Measurements from ENCODE around the gene ID4. TPM values are rescaled to one million over a fixed set of nuclear protein-coding genes. Genes with fewer than 3 reads are reported as not detected.
"Not testable (repeated sequence)": the region's sequence is repeated elsewhere in the genome, so short reads cannot be mapped to it uniquely, and the experiment has no call there.

Gene ID4
- total RNA-seq, 1 donor from 2014 or later, result 104 TPM

DNA sequence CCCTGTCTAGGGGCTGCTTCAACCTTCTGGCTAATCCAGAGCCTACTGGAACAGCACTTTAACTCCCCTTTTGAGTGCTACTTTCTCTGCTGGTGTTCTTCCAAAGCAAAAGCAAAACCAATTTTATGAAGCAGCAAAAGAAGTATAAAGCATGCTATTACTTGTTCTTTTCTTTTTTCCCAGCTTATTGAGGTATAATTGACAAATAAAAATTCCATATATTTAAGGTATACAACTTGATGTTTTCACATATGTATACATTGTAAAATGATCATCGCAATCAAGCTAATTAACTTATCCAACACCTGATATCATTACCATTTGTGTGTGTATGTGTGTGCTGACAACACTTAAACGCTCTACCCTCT is 14.9 kb downstream of the ID4 start:
- peaks cover 26% of the 10 kb centered on the region for H3K4me1 Mint-ChIP-seq
- TF ChIP-seq, protein P1, sequence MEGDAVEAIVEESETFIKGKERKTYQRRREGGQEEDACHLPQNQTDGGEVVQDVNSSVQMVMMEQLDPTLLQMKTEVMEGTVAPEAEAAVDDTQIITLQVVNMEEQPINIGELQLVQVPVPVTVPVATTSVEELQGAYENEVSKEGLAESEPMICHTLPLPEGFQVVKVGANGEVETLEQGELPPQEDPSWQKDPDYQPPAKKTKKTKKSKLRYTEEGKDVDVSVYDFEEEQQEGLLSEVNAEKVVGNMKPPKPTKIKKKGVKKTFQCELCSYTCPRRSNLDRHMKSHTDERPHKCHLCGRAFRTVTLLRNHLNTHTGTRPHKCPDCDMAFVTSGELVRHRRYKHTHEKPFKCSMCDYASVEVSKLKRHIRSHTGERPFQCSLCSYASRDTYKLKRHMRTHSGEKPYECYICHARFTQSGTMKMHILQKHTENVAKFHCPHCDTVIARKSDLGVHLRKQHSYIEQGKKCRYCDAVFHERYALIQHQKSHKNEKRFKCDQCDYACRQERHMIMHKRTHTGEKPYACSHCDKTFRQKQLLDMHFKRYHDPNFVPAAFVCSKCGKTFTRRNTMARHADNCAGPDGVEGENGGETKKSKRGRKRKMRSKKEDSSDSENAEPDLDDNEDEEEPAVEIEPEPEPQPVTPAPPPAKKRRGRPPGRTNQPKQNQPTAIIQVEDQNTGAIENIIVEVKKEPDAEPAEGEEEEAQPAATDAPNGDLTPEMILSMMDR (conservative IDR thresholded peaks at IDR 0.05), result peak; percentile 9
- no peak for DNase-seq (ENCODE audit: low read depth, low spot score)
- no peak overlapping the region for H3K27ac Mint-ChIP-seq (ENCODE audit: unreplicated experiment)
- no peaks in the 10 kb centered on the region for H3K36me3 Mint-ChIP-seq (ENCODE audit: low read depth)
- H3K4me3 Mint-ChIP-seq, result peak overlapping the region; percentile 35
- no peaks in the 10 kb centered on the region for H3K9me3 Mint-ChIP-seq
- H3K27me3 Mint-ChIP-seq (ENCODE audit: low read depth), result no peaks in the 10 kb centered on the region

DNA sequence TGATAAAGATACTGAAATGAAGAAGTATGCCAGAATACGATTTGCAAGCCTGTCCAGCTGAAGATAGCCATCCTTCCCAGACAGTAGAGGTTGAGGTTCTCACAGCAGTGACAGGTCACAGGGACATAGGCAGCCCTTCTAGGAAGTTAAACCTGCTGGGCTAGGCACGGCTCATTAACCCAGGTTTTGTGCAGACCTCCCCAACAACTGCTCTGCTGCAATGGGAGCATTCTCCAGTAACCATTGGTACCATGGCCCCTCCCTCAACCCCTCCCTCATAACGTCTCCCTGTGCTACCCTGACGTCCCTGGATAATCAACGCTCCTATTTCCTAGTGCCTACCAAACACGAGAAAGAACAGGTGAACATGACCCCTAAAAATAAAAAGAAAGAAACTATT is 15.8 kb downstream of the ID4 start:
- no peak for DNase-seq (ENCODE audit: low read depth, low spot score)
- no peaks in the 10 kb centered on the region for H3K27me3 Mint-ChIP-seq (ENCODE audit: low read depth)
- H3K36me3 Mint-ChIP-seq (ENCODE audit: low read depth), result no peaks in the 10 kb centered on the region
- no peak overlapping the region for H3K4me3 Mint-ChIP-seq
- TF ChIP-seq, protein P1 (conservative IDR thresholded peaks at IDR 0.05), result no peak
- peaks cover 26% of the 10 kb centered on the region for H3K4me1 Mint-ChIP-seq
- no peaks in the 10 kb centered on the region for H3K9me3 Mint-ChIP-seq
- no peak overlapping the region for H3K27ac Mint-ChIP-seq (ENCODE audit: unreplicated experiment)

DNA sequence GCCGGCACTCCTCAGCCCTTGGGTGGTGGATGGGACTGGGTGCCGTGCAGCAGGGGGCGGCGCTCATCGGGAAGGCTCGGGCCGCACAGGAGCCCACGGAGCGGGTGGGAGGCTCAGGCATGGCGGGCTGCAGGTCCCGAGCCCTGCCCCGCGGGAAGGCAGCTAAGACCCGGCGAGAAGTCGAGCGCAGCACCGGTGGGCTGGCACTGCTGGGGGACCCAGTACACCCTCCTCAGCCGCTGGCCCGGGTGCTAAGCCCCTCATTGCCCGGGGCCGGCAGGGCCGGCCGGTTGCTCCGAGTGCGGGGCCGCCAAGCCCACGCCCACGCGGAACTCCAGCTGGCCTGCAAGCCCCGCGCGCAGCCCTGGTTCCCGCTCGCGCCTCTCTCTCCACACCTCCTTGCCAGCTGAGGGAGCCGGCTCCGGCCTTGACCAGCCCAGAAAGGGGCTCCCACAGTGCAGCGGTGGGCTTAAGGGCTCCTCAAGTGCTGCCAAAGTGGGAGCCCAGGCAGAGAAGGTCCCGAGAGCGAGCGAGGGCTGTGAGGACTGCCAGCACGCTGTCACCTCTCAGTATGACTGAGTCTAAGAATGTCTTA is 17.3 kb downstream of the ID4 start:
- H3K9me3 Mint-ChIP-seq; H3K4me3 Mint-ChIP-seq; H3K36me3 Mint-ChIP-seq (ENCODE audit: low read depth); H3K27ac Mint-ChIP-seq (ENCODE audit: unreplicated experiment); DNase-seq (ENCODE audit: low read depth, low spot score); H3K27me3 Mint-ChIP-seq (ENCODE audit: low read depth): not testable (repeated sequence)
- peaks cover 18% of the 10 kb centered on the region for H3K4me1 Mint-ChIP-seq

DNA sequence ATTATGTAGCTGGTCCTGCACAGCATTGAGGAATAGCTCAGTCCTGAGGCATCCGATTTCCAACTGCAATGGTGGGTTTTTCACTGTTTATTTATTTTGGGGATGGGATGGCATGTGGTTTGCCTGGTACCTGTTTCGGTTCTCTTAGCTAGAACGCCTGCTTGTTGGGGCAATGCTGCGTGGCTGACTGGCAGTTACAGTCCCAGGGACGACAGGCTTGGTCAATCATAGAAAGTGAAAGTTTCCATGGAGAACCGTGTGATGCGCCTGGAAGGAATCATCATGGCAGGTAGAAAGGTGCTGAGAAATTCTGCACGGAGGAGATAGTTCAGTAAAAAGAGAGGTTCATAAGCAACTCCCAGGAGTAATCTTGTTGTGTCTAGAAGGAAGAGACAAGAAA is 18.4 kb downstream of the ID4 start:
- Mint-ChIP-seq H3K9me3 (no peaks in the 10 kb centered on the region), H3K27ac (ENCODE audit: unreplicated experiment) (no peak overlapping the region), H3K4me1 (peaks cover 23% of the 10 kb centered on the region), H3K27me3 (ENCODE audit: low read depth) (no peaks in the 10 kb centered on the region), H3K4me3 (no peak overlapping the region), H3K36me3 (ENCODE audit: low read depth) (no peaks in the 10 kb centered on the region)
- DNase-seq (ENCODE audit: low read depth, low spot score), result no peak
- TF ChIP-seq, protein P1 (conservative IDR thresholded peaks at IDR 0.05), result no peak

DNA sequence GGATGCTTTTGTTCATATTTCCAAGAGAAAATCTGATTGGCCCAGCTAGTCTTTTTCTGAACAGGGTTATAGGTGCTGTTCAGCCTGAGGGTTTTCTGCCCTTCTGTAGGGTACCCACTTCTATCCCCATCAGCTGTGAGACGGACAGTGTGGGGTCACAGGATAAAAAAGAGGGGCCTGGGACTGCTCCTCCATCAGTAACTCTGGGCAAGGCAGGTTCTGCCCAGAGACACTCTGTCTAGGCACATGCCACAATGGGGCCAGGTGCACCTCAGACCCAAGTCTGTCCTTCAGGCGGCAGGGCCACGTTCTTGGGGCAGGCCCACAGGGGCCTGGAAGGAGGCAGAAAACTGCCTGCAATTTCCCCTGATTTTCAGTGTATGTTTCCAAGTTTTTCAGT is 20.0 kb downstream of the ID4 start:
- no peaks in the 10 kb centered on the region for H3K27me3 Mint-ChIP-seq (ENCODE audit: low read depth)

DNA sequence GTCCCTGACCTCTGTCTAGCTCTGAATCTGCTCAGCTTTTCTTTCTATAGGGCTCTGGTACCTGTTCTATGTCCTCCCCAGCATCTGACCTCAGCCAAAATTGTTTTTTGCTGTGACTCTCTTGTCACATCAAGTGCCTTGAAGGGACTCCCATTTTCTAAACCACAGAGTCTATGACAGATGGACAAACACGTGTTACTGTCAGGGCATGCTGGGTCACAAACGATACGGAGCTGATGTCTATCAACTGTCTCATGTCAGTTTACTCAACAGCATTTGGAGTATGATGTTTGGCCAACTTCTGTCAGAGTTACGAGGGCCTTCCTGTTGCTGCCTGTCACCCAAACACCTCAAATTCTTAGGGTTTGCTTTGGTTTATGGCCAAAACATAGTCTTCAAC is 20.5 kb downstream of the ID4 start:
- Mint-ChIP-seq H3K4me3 (no peak overlapping the region), H3K27me3 (ENCODE audit: low read depth) (no peaks in the 10 kb centered on the region), H3K4me1 (peaks cover 8% of the 10 kb centered on the region), H3K9me3 (no peaks in the 10 kb centered on the region), H3K36me3 (ENCODE audit: low read depth) (no peaks in the 10 kb centered on the region), H3K27ac (ENCODE audit: unreplicated experiment) (peak overlapping the region; percentile 5)
- TF ChIP-seq, protein P1 (conservative IDR thresholded peaks at IDR 0.05), result no peak
- no peak for DNase-seq (ENCODE audit: low read depth, low spot score)

More for the DNA sequence above, 20.0 kb downstream of the ID4 start:
- Mint-ChIP-seq H3K36me3 (ENCODE audit: low read depth) (no peaks in the 10 kb centered on the region), H3K4me3 (no peak overlapping the region), H3K27ac (ENCODE audit: unreplicated experiment) (no peak overlapping the region), H3K9me3 (no peaks in the 10 kb centered on the region), H3K4me1 (peaks cover 8% of the 10 kb centered on the region)
- TF ChIP-seq, protein P1 (conservative IDR thresholded peaks at IDR 0.05), result no peak
- DNase-seq (ENCODE audit: low read depth, low spot score), result no peak

All from neural crest cell (in vitro differentiated cells).